Occipital lobe (tissue), 2 donors: ENCODE measurements around the gene ZNF484. TPM values are rescaled to one million over a fixed set of nuclear protein-coding genes. Genes with fewer than 3 reads are reported as not detected.
"Not testable (repeated sequence)": the region's sequence is repeated elsewhere in the genome, so short reads cannot be mapped to it uniquely, and the experiment has no call there.

ENCODE experiments used
- DNase-seq: peaks from one replicate; lab custom pipeline; 2025; lab: John Stamatoyannopoulos, UW
- total RNA-seq: library from RNA; depleted of rRNA; stranded (reverse); fragments of >200 nt; gene quantifications from one replicate; pipeline ENCODE4 v1.2.3, GENCODE V29; 2014

Gene ZNF484
- 59.3 TPM for total RNA-seq

- peak; percentile 91 for DNase-seq
Measured at GRCh38 chr9:92877531-92878430, at the start of gene ZNF484. Gene ZNF484 (minus strand): TSS chr9:92878038. CDS start chr9:92875029, 3,009 bp downstream.

DNA sequence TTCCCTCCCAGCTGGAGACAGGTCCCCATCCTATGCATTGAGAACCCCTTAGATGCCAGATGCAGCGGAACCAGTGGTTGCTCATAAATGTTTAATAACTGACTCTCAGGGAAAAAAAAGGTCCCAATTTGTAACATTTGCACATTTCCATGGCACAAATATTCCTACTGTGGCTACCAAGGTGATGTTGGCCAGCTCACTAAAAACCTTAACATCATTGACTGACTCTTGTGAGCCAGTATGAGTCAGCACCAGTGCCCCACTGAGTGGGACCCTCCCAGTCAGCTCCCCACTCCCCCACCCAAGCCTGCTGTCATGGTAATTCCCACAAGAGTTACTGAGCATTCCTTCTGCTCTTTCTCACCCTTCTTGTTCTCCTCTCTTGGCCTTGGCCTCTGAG is 42.6 kb upstream of the ZNF484 start:
- no peak for DNase-seq

DNA sequence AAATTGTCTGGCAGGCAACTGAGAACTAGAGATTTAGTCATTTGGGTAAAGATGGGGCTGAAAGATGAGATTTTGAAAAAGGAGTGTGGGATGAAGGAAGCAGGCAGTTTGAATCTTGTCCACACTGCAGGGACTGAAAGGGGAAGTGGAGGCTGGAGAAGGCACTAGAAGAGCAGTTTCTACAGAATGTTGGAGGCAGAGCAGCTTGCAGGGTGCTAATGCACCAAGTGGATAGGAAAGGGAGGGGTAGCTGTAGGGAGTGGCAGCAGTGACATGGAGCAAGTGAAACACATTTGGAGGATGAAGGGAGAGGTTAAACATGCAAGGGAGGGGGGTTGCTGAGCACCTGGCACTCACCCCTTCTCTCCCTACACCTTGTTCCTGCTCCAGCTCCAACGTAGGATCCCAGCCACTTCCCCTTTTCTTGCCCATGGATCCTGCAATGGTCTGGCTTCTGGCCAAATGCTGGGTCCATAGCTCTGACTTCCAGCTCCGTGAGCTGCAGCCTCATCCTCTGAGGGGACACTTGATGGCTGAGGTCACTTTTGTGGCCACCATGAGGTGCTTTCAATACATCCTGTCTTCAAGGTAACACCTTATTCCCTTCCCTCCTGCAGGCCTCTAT is 39.5 kb upstream of the ZNF484 start:
- no peak for DNase-seq

- no peak for DNase-seq
Measured at GRCh38 chr9:92911511-92912475, 34.0 kb upstream of the ZNF484 start.

GRCh38 chr9:92905137-92905536 is 27.3 kb upstream of the ZNF484 start:
- not testable (repeated sequence) for DNase-seq

- DNase-seq, result no peak
Measured at GRCh38 chr9:92897323-92897722, 19.5 kb upstream of the ZNF484 start.

DNA sequence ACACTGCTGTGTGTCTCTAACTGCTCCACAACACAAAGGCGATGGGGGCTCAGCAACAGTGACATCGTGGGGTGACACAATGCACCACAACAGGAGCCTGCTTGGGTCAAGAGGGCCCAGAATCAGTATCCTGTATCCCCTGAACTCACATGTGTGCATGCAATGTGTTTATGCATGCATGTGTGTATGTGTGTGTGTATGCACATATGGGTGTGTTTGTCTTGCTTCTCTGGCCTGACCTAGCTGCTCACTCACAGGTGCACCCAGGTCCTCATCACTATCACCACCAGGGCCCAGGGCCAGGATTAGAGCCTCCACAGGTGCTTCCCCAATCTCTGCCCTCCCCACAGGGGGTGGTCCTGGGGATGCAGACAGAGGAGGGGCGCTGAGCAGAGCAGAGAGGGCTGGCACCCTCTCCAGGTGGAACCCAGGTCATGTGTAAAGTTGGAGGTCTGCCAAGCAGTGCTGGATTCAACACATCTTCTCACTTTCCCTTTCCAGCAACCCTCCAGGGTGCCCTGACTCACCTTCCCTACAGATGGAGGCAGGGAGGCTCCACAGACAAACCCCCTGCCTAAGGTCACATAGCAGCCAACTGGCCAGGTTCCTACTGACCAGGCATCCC is 18.1 kb upstream of the ZNF484 start:
- no peak for DNase-seq

- DNase-seq, result no peak
Measured at GRCh38 chr9:92894711-92895362, 17.0 kb upstream of the ZNF484 start.

DNA sequence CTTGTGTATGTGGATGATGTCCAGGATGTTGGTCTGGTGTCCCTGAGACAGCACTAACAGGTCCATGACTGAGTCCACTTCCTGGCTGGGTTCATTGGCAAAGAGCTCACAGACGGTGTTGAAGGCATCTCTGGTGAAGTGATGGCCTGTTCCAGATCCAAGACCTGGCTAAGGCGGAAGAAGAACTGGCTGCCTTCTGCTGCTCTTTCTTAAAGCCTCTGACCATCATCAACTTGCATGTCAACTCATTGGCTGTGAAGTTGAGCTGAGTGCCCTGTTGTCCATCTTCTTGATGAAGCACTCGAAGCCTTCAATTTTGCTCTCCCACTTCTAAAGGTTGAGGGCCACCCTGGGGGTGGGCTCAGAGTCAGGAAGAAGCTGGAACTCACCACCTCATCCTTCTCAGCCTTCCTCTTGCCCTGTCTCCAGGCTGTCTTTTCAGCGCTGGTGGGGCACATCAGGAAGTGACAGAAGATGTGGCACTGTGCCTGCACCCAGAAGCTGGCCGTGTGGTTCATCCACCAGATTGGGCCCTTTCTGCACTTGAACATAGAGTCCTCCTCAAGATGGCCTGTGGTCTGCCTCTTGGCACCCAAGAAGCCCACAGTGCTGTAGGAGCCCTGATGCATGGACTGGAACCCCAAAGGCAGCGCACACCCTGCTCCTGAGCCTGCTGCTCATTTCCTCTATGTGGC is 16.2 kb upstream of the ZNF484 start:
- DNase-seq, result not testable (repeated sequence)

GRCh38 chr9:92892276-92892675 is 14.4 kb upstream of the ZNF484 start:
- DNase-seq, result not testable (repeated sequence)

- no peak for DNase-seq
Measured at GRCh38 chr9:92890761-92891160, 12.9 kb upstream of the ZNF484 start.

DNA sequence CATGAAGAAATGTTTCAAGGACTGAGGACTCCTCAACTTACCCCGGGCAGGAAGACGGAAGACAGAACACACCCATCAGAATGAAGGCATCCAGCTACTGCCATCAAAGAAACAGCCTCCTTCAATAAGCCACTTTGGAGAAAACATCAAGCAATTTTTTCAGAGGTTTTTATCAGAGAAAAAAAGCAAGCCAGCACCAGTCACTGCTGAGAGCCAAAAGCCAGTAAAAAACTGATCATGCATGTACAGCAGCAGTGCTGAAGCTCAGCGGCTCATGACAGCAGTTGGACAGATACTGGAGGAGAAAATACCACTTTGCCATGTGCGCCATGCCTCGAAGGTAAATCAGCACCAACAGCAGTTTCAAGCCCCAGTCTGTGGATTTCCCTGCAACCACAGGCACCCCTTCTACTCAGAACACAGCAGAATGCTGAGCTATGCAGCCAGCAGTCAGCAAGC is 10.1 kb upstream of the ZNF484 start:
- no peak for DNase-seq

DNA sequence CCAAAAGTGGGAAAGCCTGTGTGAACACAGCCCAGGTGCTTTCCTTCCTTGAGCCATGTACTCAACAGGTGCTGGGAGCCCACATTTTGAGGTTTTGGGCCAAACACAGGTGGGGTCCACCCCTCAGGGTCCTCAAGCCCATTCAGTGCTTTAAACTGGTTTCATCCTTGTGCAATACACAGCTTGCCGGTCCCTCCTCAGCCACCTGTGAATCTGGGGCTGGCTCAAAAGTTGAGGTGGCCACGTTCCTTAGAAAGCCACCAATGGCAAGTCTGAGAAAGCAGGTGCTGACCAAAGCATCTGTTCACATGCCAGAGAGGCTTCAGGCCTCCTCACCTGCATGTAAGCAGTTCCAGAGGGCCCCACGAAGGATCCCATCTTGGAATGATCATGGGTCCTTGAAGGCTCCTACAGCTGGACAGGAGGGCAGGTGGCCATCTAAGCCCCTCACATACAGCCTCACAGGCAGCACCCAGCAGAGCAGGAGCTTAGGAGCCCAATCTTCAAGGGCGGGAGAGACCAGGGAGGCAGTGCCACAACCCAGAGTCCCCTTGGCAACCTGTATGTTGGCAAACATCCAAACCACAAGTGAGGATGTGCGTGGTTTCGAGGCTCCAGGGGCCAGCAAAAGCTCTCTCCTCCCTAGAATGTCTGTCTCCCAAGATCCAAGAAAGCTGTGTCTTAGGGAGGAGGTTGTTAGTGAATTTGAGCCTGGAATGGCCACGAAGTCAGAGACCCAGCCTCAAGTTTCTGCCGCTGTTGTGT is 9.2 kb upstream of the ZNF484 start:
- not testable (repeated sequence) for DNase-seq

DNA sequence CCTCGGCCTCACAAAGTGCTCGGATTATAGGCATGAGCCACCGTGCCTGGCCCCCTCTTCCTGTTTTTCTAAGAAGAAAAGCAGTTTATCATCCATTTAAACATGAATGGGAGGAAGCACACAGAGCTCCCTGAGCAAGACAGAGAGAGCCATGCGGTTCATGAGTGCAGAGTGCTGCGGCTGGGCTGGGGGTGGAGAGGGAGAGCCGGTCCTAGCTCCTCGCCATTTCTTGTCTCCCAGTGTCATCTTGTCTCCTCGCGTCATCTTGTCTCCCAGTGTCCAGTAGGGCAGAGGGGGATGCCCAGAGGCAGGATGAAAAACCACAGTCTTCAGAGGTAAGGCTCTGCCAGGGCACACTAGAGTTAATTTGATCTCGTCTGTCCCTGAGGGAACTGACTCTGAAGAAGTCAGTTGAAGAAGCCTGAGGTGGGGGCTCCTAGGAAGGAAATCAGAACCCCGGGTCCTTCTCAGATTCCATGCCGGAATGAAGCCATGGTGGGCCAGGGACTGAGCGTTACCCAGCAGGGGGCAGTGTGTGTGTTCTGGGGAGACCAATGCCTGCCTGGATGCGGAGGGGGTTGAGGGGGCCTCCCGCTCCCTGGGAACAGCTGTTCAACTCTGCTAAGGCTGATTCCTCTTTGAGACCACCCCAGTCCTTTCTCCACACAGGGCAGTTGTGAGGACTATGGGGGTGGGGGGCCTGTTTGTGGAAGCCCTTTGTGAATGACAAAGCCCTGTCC is 6.0 kb upstream of the ZNF484 start:
- DNase-seq, result not testable (repeated sequence)

DNA sequence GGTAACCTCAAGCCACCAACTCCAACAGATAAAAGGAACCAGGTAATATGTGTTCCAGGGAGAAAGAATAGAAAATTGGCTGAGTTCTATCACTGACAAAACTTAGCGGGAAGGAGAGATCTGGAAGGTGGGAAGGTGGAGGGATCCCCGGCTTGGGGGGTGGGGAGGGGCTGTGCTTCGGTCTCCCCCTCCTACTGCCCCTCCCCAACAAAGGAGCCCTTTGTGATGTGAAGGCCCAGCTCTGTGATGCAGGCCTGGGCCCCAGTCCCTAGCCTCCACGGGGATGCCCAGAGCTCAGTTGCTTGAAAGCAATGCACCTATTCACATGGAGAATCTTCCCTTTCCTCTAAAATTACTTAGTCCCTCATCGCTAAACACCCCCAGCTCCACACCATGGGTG is 4.4 kb upstream of the ZNF484 start:
- no peak for DNase-seq

DNA sequence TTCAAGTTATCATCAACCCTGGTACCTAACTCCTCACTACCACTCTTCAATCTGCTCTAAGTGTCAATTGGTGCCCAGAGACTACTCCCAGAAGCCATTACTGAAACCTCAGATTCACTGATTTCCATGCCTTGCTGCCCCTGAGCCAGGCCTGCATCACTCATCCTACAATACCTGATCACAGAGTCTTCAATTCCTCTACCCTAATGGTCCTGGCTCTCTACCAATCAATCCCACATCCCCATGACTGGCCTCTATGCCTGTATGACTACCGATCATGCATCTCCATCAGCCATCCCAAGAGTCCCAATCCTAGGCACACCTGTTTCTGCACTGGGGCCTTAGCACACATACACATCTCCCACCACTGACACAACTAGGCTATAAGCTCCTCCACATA is 2.5 kb downstream of the ZNF484 start:
- no peak for DNase-seq

DNA sequence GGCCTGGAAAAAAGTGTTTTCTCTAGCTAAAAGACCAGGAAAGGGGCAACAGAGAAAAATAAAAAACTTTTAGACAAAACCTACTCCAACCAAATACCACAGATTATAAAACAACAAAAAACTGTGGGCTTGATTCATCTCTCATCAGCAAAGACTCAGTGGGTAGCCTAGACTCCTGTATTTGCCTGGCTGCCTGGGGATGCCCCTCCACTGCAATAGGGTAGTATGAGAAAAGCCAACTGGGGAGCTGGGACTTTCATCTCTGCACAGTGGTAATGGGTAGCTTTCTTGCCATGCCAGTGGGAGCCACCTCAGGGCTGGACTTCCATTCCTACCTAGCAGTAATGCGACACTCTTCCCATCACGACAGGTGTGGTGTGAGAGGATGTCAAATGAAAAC is 7.5 kb downstream of the ZNF484 start:
- no peak for DNase-seq

DNA sequence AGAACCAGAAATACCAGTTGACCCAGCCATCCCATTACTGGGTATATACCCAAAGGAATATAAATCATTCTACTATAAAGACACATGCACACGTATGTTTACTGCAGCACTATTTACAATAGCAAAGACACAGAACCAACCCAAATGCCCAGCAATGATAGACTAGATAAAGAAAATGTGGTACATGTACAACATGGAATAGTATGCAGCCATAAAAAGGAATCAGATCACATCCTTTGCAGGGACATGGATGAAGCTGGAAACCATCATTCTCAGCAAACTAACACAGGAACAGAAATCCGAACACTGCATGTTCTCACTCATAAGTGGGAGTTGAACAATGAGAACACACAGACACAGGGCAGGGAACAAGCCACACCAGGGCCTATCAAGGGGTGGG is 11.2 kb downstream of the ZNF484 start:
- DNase-seq, result not testable (repeated sequence)
